Central memory CD4-positive, alpha-beta T cell (primary cell): ENCODE results near the gene TRAPPC2.
A peak's percentile ranks its signal among the peaks of the same experiment; 100 is the strongest.
"Not testable (repeated sequence)": the region's sequence is repeated elsewhere in the genome, so short reads cannot be mapped to it uniquely, and the experiment has no call there.

Experiments used
- DNase-seq: peaks from one replicate; pipeline ENCODE4 v3.0.0; 2022

The TRAPPC2 gene

DNA sequence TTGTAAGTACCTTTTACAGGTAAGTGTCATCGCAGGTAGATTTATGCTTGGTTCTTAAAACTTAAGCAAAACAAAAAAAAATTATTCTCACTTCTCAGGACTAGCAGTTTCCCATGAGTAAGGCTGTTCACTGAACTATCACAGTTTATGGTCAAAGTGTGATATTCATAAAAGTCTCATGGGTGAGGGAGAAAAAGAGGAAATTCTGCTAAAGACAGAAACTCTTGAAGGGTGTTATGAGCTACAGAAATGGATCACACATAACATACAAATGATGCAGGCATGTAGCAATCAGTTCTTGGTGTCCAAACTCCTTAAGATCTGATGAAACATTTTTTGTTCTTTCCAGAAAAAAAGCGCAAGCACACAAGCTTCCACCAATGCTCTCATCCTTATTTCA, 37.0 kb downstream of the TRAPPC2 start:
- no peak for DNase-seq

DNA sequence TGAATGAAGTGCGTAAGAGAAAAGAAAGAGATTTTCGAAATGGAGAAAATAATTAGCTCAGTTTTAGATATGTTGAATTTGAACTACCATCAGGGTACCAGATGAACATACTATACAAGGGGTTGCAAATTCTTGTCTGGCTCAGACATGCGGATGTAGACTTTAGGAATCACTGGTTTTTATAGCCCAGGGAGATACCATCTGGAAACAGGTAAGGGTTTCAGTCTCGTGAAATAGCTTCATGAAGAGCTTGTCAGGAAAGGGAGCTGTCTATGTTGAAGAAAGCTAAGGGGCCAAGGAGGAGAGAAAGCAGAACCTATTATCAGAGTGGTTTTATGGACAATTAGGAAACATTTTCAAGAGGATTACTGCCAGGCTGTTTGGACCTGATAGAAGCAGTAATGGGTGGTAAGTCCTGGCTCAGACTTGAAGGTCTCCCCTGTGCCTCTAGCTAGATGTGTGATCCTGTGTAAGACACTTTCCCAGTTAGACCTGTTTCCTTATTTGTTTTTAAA, 38.8 kb downstream of the TRAPPC2 start:
- DNase-seq, result no peak

DNA sequence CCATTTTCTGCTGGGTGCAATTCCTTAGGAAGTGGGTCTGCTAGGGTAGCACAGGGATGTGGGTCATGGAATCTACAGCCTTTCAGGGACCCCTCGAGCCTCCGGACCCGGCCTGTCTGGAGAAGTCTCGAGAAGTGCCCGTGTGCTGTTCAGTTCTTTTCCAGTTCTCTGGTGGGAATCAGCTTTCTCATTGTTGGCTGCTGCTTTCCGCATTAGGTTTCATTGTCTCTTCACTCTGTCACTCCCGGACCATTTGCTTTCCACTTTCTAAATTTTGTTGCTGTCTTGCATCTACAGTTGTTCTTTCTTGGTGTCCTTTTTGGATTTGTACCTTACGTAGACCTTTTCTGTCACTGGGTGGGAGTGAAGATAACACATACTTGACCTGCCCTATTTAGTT, 39.4 kb downstream of the TRAPPC2 start:
- no peak for DNase-seq

DNA sequence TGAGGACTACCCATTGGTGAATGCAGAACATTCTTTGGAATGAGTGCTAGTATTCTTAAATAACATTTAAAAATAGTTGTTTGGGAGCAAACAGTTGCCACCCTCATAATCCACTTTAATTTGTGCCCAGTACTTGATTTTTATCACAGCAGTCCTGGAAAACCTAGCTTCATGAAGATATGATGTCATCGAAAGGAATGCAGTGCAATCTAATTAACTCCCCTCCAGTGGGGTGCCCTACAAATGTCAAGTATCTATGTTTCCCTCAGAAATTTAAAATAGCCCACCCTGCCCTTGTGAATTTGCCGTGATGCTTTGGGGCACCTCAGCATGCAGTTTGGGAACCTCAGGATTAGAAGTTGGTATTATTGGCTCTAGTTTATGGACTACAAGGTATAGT, 40.1 kb downstream of the TRAPPC2 start:
- no peak for DNase-seq

DNA sequence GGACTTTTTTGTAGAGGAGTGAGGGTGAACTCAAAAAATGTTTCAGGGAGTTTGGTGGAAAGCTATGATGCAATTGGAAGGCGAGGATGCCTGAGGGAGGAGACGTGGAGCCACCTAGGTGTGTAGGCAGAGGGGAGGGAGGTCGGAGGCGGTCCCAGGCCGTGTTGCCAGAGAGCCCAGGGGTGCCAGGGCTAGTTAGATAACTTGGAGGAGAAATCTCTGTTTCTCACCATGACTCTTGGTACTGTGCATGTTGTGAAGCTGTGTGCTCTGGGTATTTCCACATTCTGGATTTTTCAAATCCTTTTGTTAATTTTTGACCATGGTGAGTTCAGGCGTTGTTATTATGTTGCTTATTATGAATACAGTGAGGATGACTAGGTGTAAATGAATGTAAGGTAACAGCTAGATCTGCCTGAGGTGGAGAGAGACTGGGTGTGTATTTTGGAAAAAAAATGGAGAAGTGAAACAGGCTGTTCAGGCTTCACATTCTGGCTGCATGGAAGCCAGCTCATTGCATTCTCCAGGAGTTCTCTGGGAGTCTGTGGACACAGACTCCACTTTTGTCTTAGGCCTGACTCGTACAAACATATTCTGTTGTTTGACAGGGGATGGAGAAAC, 41.0 kb downstream of the TRAPPC2 start:
- no peak for DNase-seq

DNA sequence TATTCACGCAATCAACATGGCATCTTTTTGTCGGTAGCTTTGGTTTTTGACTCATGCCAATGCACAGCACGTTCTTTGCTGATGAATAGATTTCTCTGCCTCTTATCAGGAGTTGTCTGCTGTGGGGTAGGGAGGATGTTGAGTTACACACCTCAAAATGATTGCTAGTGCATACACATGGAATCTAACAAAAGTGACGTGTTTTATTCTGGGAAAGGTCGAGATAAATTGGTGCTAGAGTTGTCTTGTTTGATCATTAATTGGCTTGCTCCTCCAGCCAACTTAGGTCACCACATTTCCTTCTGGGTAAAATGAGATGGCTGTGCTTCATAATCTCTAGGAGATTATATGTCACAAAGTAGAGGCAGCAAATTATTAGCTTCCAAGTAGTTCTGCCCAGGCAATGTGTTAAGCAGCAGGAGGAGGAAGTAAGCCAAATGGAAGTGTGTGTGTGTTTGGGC, 41.6 kb downstream of the TRAPPC2 start:
- DNase-seq, result no peak

DNA sequence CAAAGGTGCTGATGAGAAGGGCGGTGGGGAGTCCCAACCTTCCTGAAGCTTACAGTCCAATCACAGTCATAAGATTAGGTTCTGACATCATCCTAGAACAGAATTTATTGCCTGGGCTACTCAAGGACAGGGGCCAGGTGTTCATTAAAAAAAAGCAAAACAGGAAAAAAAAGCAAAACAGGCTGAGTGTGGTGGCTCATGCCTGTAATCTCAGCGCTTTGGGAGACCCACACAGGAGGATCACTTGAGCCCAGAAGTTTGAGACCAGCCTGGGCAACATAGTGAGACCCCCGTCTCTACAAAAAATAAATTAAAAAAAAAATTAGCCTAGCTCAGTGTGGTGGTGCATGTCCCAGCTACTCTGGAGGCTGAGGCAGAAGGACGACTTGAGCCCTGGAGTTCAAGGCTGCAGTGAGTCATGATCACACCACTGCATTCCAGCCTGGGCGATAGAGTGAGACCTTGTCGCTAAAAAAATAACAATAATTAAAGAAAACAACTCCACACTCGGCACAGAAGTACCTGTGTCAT, 42.5 kb downstream of the TRAPPC2 start:
- DNase-seq, result no peak

DNA sequence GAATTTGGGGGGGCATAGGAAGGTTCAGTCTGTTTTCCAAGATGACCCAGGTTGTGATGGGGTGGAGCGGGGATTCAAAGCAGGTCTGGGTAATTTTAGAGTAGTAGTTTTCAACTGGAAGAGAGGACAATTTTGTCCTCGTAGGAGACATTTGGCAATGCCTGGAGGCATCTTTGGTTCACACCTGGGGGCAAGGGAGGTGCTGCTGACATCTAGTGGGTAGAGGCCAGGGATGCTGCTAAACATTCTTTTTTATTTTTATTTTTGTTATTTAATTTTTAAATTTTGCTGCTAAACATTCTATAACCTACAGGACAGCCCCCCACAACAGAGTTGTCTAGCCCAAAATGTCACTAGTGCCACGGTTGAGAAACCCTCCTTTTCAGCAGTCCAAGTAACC, 43.6 kb downstream of the TRAPPC2 start:
- peak; percentile 9 for DNase-seq

DNA sequence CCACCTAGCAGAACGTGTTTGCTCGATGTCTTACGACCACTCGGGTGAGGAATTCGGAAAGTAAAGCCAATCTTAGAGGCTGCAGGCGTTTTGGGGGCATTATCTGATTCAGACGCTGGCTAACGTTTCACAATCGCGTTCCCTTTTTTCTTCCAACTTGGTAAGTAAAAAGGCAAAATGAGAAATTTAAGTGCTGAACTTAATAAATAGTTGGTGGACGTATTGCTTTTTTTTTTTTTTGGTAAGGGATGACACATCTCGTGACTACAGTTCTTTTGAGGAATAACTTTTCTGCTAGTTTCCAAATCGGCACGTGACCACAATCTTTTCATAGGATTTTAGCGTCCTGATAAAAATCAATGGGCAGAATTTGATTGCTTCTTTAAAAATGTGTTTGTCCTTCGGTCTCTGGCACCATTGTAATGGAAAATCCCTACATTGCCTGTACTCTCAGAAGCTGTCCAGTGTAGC, 44.6 kb downstream of the TRAPPC2 start:
- no peak for DNase-seq

DNA sequence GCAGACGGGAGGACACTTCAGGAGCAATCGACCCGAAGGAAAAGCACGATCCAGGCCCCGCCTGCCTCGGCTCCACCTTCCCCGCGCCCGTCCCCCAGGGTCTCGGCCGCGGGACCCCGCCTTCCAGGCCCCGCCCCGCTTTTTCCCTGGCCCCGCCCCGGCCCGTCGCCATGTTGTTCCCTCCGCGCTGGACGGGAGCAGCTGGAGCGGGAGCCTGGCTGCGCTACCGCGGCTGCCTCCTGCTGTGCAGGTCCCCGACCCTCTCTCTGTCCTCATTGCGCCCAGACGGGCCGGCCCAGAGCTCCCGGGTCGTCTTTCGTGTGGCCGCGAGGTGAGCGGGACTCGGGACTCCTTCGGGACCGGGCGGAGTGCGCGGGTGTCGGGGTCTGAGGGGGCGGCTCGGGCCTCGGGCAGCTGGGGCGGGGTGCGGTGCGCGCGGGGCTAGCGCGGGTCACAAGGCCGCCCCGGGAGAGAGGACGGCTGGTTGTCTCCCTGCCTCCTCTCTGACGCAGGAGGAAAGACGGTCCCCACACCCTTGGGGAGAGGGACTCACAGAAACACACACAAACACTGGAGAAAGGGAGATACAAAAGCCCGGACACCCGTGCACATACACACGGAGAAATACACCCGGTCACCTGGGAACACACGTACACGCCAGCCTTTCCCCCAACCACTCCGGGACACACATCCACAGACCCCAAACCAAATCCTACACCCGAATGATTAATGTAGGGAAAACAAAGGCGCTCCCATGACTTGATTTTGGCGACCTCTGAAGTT, 45.3 kb downstream of the TRAPPC2 start, which contains the start of gene RAB9A:
Gene RAB9A (plus strand): TSS at position 171 of the 783 bp plus-strand sequence. CDS start 19,619 bp downstream, outside the sequence.
- peak; percentile 77 for DNase-seq

DNA sequence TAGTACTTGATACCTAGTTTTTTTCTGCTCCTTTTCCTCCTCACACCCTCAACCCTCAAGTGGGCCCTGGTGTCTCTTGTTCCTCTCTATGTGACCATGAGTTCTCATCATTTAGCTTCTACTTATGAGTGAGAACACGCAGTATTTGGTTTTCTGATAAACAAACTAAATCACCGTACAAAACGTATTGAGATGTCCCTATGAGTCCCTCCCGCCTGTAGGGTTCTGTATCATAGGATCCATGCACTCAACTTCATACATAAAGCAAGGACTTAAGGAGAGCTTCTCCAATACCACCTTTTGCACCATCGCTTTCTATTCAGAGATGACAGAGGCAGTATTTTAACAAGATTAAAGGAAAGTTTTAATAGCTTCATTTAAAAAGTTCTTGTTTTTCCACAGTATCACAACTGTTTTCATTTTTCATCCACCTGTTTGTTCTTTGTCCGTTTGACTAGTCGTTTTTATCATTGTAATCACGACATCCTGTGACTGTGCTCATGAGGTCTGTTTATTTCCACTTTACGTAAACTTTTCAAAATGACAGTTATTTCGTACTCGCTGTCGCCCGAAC, 45.9 kb downstream of the TRAPPC2 start:
- DNase-seq, result no peak

DNA sequence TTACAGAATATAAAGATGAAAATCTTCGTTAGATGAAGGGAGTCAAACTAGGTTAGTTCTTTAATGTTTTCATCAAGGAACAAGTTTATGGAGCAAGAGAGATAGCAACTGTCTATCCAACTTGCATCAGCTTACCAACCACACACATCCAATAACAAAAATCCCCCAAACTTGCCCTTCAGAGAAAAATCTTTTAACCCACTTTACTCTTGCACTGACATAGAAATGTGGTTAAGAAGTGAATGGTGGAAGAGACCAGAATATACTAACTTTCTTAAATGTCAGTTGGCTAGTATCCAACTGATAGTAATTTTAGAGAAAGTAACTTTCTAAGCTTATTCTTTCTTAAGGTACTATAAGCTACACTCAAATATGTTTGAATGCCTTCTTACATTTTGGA, 47.2 kb downstream of the TRAPPC2 start:
- no peak for DNase-seq

DNA sequence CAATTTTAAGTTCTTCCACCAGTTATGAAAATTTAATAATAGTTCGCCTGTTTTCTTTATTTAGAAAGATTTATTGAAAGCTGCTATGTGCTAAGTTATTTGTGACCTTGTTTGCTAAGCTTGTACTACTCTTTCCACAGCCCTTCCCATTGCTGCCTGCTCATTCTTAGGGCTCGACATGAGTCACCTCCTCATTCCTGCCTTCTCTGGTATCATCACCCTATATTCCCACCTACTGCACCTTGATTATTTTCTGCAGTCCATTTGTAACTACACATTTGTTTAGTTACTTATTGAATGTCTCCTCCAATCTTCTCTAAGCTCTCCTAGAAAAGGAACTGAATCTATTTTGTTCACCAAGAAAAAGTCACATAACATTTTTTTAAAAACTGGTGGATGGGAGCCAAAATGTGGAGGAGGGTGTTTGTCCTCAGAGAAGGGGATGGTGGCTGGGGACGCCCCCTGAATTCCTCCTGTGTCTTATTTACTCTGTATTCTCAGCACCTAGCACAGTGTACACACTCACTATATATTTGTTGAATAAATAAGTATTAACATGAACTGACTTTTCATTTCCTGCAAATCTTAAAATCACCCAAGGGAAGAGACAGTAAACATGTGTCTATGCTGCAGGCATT, 49.2 kb downstream of the TRAPPC2 start:
- DNase-seq, result no peak

DNA sequence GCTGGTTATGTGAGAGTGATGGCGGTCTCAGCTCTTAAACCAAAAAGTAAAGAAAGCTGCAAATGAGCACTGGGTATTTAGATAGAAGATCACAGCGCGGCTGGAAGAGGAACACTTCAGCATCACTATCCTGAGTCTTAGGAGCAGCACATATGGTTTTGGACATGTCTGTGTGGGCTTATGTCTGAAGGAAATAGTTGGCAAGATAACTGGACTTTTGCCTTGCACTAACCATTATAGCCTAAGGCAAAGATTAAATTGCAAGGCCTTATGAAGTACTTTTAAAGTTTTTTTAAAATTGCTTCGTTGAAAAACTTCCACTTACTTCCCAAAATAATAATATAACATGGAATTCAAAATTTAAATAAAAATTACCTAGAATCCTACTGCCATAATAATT, 50.1 kb downstream of the TRAPPC2 start:
- no peak for DNase-seq

DNA sequence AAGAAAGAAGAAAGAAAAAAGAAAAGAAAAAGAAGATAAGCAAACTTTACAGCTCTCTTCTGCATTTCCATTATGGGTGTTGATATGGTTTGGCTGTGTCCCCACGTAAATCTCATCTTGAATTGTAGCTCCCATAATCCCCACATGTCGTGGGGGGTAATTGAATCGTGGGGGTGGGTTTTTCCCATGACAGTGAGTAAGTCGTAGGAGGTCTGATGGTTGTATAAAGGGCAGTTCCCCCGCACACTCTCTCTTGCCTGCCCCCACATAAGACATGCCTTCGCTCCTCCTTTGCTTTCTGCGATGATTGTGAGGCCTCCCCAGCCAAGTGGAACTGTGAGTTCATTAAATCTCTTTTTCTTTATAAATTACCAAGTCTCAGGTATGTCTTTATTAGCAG, 52.8 kb downstream of the TRAPPC2 start:
- DNase-seq, result no peak

DNA sequence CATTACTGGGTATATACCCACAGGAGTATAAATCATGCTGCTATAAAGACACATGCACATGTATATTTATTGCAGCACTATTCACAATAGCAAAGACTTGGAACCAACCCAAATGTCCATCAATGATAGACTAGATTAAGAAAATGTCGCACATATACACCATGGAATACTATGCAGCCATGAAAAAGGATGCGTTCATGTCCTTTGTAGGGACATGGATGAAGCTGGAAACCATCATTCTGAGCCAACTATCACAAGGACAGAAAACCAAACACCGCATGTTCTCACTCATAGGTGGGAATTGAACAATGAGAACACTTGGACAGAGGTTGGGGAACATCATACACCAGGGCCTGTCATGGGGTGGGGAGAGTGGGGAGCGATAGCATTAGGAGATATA, 54.7 kb downstream of the TRAPPC2 start:
- not testable (repeated sequence) for DNase-seq

DNA sequence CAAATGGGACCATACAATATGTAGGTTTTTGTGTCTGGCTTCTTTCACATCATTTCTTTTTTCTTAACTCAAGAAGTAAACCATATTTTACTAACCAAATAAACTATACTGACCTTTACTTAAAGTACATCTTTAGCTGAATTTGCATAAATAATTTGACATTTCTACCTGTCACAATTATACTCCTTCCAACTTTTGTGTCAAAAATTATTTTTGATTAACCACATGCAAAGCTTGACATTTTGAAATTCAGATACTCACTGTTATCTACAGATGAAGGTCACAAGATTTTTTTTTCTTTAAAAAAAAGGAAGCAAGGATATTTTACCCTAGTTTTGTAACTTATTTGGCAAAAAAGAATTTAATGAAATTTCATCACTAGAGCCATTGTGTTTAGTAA, 57.5 kb downstream of the TRAPPC2 start:
- no peak for DNase-seq

DNA sequence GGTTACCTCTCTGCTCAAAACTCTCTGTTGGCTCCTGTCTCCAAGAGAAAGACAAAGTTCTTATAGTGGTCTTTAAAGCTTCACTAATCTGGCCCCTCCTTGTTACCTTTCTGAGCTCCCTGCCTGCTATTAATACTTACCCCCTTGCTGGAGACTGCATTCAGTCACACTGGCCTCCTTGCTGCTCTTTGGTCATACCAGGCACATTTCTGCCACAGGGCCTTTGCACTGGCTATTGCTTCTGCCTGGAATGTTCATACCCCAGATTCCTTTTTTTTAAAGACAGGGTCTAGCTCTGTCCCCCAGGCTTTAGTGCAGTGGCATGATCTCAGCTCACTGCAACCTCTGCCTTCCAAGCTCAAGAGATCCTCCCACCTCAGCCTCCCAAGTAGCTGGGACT, 61.4 kb downstream of the TRAPPC2 start:
- DNase-seq, result no peak

DNA sequence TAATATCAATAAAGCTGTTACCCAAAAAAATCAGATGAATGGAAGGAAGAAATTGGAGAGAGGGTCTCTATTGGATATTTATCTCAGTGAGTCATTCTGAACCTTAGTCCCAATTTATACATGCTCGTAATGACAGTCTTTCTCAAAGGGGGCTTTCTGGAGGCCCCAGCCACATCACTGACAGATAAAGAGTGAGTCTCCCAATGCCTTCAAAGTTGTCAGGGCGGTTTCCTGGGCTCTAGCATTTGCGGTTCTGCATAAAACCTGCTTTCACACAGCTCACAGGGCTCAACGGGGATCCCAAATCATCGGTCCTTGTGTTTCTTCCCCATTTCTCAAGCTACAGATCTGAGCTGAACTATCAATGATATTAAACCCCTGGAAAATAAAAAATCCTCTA, 64.2 kb downstream of the TRAPPC2 start:
- no peak for DNase-seq

DNA sequence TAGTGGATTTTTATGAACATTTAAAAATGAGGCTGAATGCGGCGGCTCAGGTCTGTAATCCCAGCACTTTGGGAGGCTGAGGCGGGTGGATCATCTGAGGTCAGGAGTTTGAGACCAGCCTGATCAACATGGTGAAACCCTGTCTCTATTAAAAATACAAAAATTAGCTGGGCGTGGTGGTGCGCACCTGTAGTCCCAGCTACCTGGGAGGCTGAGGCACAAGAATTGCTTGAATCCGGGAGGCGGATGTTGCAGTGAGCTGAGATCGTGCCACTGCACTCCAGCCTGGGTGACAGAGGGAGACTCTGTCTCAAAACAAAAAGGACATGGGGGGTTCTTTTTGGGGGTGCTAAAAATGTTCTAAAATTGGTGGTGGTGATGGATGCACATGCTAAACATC, 64.7 kb downstream of the TRAPPC2 start:
- not testable (repeated sequence) for DNase-seq

DNA sequence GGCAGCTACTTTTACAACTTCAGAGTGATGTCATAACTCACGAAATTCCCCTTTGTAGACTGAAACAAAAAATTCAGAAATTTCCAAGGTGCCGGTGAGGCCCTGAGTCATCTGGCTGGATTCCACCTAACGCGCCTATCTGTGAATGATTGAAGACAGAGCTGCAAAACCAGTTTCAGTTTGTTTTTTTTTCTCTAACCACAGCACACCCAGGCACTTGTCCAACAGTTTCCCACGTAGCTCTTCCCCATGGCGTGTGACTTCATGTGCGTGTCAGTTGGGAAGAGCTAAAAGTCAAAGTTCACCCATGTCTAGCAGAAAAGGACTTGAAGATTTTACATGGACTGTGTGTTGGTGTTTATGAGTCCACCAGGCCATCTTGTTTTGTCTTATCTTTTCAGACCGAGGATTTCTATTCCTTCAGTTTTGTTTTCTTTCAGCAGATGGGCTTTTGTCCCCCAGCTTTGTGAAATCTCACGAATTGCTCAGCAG, 65.1 kb downstream of the TRAPPC2 start:
- DNase-seq, result peak; percentile 58

DNA sequence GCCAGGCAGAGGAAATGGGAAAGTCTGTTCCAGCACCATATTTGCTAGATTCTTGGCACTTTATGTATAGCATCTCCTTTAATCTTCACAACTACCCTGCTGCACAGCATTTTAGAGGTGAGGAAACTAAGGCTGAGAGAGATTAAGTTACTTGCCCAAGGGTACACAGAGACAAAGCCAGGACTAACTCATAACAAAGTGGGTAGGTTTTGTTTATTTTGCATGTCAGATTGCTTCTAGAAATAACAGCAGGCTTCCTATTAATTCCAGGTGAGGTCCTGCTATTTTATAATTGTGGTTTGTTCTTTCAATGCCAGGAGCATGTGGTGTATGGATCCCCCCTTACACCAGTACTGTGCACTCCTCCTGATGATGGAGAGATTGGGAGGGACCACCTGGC, 66.5 kb downstream of the TRAPPC2 start:
- DNase-seq, result no peak

DNA sequence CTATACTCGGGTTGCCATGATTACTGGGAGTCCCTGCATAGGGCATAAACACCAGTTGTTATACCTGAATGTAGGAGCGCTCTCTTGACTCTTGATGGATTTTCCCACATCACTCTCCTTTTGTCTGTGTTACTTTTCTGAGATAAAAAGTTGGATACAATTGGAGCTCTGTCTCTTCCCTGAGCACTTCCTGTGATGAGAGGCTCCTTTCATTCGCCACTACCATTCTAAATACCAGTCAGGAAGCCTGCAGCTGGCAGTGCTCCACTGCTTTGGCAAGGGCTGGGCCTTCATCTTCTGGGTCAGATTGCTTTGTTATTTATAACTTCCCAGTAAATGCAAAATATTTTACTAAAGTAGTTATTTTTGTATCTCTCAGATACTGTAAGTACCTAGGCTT, 67.6 kb downstream of the TRAPPC2 start:
- DNase-seq, result no peak
